GM18502 (cell line): ENCODE measurements around the gene ZRANB2.

Source experiments
- ATAC-seq: cut with Tn5 transposase; IDR thresholded peaks from one replicate; pipeline ENCODE4 v1.9.1; 2021; ENCODE audit warnings: mild to moderate bottlenecking; ENCODE audit not compliant: unreplicated experiment, poor library complexity

Gene ZRANB2, protein sequence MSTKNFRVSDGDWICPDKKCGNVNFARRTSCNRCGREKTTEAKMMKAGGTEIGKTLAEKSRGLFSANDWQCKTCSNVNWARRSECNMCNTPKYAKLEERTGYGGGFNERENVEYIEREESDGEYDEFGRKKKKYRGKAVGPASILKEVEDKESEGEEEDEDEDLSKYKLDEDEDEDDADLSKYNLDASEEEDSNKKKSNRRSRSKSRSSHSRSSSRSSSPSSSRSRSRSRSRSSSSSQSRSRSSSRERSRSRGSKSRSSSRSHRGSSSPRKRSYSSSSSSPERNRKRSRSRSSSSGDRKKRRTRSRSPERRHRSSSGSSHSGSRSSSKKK

DNA sequence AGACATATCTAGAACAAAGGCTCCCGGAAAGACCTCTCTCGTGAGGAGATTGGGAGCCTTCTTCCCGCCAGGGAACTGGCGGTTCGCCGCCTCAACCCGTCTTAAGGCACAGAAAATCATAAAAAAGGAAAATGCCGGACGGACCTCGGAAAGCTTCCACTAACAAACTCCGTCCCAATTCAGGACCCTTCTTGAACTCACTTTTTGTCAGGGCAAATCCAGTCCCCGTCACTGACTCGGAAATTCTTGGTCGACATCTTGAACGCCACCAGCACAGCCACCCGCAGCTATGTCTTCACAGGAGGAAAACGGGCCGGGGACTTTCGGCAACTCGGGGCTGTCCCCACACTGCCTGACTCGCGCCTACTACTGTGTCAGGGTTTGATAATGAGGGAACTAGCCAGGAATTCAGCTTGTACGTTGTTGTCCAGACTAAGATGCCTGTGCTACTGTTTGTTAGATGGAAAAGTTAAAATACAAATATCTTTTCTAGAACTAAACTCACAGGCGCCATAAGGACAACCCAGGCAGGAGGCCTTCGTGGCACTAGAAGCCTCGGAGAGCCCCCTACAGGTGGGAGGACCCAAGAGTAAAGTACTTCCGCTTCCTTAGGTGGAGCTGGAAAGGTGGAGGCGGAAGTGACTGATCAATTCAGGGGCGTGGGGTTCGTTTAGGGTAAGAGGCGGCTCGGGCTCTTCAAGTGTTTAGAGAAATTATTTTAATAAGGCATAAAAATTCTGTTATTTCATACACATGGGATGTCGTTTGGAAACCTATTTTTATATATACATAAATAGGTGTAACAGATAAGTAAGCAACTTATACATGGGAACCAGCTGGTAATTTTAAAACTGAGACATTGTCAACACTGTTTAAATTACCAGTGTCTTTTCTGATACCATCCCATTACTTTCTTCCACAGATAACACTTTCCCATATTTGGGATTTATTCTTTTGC lies at the start of gene ZRANB2:
TSS of gene ZRANB2 (minus strand) at position 297 of the 958 bp plus-strand sequence. CDS start at position 257, 40 bp downstream.
- peak; percentile 99 for ATAC-seq

DNA sequence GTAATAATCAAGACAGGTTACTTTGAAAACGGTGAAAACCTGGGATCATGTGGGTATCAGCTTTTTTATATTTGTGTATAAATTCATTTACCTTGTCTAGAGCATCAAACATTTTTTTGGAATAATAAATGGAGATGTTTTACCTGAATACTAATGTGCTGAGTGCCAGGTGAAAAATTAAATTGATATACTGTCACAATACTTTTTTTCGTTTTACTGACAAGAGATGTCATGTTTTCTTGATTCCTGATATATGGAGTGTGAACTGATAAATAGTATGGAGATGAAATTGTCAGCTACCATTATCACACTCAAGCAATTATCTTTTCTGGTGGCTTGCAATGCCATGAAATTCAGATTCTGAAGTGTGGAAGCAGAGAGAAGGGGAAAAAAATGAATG lies 47.2 kb upstream of the ZRANB2 start:
- ATAC-seq, result no peak

DNA sequence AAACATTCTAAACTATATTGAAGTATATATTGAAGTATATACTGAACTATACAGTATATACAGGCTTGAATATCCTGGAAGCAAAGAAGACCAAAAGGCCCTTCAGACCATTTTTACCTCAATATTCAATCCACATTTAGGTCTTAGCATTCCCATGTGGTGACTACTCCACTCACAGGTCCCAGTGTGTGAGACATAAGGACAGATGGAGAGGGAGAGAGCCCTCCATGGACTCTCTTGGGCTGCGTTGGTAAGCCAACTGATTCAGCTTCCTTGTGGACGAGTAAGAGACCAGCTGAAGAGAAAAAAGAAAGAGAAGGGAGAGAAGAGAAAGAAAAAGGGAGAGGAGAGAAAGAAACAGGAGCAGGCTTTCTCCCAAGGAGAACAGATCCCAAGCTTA lies 37.3 kb upstream of the ZRANB2 start:
- no peak for ATAC-seq

DNA sequence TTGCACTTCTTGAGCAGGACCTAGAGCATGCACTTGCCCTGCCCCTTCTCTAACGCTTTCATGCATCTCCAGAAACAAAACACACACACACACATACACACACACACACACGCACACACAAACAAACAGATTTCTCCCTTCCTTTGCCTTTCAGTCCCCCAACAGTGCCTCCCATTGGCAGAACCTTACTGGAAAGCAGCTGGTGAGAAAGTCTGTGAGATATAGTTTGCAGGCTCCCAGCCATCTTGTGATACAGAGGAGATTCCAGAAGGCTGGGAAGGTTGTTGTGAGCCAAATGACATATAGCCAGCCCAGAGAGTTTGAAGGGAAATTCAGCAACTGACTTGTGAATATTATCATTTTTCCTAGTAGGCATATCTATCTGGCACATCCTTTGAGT lies 35.9 kb upstream of the ZRANB2 start:
- no peak for ATAC-seq

DNA sequence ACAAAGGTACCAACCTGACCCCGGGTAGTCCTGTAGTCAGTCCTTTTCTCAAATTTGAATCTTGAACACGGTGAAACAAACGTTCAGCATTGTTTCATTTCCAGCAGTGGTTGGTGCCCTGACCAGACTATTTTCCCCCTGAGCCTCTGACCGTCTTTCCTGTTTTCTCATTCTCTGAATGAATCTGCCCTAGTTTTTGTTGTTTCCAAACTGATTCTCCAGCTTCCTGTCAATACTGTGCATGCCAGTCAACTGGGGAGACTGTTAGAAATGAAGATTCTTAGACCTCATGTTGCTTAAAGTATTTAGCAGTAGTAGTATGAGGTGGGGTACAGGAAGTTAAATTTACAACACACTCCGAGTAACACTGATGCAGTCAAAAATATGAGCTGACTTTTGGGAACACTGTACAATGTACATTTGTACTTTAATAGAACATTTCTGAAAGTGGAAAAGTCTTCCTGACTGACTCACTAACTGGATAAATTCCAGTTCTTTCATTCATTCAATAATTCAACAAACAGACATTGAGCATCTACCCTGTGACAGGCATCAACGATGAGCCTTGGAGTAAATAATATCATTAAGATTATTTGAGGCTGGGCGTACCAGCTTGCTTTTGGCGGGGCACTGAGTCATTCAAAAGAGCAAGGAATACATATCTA lies 26.0 kb upstream of the ZRANB2 start:
- ATAC-seq, result no peak

DNA sequence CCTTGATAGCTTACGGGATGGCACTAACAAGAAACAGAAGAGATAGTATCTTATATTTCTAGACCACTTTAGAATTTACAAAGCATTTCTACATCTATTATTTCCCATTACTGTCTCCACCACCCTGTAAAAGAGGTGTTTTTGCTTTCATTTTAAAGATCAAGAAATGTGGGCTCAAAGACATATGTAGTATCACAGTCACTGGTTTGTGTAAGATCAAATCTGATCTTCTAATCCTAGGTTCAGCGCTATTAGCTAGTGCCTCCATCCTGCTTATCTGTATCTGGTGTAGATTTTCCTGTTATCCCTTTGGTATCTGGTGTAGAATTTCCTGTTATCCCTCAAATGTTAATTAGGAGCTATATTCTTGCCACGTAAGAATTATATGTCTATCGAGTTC lies 23.6 kb upstream of the ZRANB2 start:
- no peak for ATAC-seq

DNA sequence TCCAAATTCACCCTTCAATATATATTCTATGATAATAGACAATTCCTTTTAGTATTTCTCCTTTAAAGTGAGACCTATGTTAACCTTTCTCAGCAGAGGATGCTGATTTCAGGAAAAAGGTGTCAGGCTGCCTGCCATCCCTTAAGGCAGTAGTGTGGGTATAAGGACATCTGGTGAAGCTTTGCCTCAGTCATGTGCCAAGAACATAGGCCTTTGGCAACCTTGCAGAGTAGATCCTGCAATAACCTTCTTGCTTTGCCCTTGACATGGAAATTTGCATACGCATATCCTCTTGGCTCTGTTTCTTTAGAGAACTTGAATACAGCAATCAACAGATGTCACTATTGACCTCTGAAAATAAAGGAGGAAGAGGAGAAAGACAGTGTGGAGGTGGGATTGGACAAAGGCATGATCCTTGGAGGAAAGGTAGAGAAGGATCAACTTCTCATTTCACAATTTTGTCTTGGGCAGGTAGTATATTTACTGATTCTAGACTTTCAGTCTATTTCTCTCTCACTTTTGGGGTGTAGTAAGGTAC lies 21.1 kb upstream of the ZRANB2 start:
- no peak for ATAC-seq

DNA sequence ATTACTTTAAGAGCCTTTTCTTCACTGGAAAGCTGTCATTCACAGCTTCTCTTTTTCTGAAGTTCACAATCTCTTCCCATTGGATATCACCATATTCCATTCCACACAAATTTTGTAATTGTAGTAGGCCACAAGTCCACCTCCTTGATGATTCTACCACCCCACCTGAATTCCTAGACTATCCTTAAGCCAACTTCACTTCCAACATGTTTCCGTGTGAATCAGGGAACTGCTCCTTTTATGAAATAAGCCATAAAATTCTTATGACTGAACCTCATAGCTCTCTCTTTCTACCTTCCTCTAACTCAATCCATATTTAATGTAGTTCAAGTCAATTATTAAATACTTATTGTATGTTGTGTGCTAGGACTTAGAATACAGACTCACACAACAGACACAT lies 16.6 kb upstream of the ZRANB2 start:
- ATAC-seq, result no peak

DNA sequence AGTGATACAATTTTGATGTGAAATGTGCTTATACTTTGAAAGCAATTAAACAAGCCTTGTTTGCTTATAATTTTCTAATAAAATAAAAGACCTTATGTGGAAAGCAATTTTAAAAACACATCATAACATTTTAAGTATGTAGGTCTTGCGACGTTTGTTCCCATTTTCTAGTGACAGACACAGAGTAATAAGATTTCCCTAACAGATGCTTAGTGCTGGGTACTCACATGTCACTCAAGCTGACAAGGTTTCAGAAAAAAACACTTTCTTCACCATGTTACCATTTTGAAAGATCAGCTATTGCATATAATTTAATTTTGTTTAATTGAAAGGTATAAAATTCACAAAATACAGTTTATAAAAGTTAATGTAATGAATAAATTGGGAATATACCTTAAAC lies 14.1 kb upstream of the ZRANB2 start:
- ATAC-seq, result no peak

DNA sequence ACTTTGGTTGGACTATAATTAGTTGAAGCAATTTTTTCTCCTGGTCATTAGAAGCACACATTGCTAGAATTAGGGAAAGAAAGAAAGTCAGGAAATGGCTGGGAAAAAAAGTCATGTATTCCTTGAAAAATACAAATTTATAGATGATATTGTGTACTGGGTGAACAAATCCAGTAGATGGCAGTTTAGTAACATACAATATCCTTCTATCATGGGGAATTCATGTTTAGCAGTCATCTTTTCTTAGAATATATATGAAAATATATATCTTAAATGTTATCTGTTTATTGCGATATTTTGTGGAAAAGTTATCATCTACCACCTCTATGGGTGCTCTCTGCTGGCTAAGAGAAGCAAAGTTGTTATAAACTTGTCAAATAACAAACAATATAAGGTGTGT lies 13.1 kb upstream of the ZRANB2 start:
- no peak for ATAC-seq

DNA sequence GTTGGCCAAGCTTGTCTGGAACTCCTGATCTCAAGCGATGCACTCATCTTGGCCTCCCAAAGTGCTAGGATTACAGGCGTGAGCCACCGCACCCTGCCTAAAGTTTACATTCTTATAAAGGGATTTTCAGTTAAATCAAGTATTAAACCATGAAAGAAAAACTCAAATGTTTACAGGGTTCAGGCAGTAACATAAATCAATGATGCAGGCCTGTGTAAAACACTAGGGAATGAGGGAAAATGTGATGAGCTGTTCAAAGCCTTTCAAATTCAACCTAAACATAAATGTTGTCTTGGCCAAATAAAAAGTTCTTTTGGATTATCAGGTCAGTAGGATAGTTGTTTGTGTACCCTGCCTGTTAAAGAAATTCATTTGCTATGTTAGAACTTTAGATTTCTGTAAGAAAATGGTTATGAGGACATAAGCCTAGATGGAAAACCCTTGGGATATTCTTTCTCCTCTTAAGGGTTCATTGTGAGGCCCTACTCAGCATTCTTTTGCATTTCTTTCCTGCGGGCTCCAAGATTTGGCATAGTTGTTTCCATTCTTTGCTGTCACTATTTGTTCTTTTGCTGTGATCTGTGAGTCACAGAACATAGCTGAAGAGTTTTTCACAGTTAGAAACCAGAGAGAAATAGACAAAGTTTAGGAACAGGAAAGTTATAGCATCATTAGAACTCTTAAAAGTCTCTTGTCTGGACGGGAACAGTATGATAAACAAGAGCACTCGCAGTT lies 8.9 kb upstream of the ZRANB2 start:
- ATAC-seq, result no peak

DNA sequence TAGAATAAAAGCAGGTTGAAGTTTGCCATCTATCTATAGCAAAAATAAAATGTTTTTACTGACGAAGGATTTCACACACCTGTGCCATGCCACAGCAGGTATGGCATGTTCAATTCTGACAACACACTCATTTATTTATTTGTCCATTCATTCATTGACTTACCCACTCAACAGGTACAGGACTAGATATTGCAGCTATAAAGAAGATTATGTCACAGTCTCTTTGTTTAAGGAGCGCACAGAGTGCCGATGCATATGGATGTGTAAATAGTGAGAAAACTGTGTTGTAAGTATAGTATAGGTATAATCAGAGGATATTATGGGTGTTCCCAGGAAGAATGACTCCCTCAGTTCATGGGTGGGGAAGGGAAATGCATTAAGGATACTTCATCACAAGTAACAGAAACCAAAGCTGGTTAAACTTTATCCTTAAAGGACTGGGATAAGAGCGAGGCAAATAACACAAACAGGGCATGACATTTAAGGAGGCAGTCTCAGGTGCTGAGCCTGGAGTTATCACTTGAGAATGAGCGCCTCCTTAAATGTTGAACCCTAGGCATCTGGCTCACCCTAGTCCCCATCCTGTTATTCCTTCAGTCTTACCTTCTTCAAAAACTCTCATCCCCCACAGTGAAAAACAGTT lies 7.9 kb upstream of the ZRANB2 start:
- no peak for ATAC-seq

DNA sequence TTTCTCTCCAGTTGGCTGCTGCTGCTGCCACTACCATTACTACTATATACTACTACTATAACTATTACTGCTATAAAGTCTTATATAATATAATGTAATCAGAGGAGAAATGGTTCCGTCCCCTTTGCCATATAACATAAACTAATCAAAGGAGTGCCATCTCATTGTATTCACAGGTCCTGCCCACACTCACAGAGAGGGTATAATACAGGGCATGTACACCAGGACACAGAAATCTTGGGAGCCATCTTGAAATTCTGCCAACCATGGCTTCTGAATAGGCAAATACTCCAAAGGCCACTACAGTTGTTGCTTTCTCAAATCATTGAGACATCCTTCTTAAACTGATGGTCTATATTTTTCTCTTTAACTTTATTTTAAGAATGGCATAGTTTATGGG lies 6.9 kb upstream of the ZRANB2 start:
- ATAC-seq, result no peak

DNA sequence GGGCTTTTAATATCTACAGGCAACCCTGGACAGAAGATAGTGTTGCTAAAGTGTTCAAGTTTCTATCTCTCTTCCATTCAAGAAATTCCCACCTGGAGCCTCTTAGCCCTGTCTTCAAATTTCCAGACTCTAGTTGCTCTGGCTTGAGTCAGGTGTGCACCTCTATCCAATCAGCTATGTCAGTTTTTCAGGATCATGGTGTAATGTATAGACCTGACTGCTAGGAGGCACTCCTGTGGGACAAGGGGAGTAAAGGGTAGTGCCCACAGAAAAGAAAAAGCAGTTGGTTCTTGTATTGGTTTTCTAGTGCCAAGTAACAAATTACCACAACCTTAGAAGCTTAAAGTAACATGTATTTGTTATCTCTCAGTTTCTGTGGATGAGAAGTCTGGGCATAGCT lies 6.2 kb upstream of the ZRANB2 start:
- no peak for ATAC-seq

DNA sequence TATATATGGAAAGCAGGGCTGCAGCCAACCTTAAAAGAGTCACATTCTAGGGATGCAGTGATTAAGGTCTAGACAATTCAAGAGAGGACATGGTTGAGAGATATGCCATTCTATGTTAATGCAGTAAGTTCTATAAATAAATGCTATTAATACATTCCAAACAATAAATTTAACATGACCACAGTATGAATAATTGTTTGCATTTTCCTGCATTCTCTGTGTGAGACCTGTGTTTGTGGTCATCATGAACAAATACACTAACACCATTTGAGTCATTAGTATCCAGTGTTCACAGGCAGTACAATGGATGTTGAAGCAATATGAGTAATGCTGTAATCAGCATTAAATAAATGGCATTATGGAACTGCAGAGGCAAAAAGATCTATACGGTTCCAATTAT lies 5.5 kb upstream of the ZRANB2 start:
- no peak for ATAC-seq

DNA sequence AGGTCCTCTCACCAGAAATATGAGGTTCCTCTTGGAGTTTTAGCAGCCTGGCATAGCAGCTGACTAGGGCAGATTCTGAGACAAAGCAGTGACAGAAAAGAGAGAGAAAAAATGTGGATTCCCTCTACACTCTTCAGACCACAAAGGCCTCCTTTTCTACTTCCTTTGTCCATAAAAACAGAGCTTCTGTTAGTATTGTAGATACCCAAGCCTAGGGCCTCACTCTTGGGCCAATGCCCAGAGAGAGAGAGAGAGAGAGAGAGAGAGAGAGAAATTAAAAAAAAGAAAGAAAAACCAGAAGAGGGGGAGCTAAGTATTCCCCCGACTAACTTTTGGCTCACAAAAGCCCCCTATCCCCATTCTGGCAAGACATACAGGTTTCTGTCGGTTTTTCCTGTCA lies 2.4 kb upstream of the ZRANB2 start:
- no peak for ATAC-seq

DNA sequence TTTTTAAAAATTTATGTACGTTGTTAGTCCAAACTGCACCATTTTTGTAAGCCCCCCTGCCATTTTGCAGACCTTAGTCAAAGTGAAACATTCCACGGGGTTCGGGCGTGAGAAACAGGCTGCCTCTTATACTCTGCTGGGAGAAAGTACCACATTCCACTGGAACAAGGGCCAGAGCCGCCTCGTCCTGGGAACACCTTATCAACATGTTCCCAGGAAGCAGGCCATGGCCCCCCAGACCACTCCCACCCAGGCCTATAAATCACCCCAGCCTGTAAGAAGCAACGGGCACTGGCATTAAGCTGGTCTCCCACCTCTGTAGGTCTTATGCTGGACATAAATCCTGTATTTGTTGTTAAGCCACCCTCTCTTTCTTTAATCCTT lies 854 bp upstream of the ZRANB2 start:
- no peak for ATAC-seq

DNA sequence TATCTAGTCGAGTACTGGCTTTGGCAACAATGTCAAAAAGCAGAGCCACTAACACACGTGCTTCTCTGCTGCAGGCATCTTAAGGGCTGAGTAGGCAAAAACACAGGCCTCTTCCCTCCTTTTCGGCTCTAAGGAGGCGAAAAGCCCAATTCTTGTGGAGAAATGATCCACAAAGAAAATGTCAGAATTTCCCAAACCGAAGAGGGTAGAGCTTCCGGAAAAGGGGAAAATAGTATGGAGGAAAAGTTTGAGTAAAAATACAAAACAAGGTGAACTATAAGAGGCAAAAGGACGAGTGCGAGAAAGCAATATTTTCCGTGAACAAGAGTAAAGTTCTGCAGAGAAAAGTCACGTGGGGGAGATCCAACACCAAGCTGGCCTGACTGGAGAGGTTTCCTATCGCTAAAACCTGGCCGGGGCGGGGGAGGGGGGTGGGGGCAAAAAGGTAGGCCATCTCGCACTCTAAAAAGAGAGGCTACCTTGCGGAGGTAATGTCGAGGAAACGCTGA lies 551 bp downstream of the ZRANB2 start:
- peak; percentile 28 for ATAC-seq

DNA sequence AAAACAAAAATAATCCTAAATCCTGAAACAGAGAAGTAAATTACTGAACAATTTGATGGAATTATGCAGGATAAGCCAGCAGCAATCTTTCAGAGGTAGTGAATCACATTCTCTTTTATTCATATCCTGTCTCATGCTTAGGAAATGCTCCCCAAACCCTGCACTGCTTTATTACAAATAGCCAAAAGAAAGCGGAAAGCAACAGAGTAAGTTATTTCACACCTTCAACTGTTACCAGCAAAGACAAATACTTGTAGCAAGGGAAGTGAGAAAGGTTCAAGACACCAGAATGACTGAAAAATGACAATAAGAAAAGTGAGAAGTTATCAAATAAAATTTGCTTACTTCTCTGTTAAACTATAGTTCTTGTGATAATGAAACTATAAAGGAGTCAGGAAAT lies 6.2 kb downstream of the ZRANB2 start:
- no peak for ATAC-seq
